GM12873 (cell line): ENCODE measurements around the gene FMNL1.
A peak's percentile ranks its signal among the peaks of the same experiment; 100 is the strongest.

Source experiments
- CTCF ChIP-seq: IDR thresholded peaks from 2 replicates; pipeline ENCODE4 v1.5.1; 2012; ENCODE audit warnings: low read depth, mild to moderate bottlenecking, moderate library complexity, low read length, control low read depth; ENCODE audit not compliant: insufficient read depth; ENCODE audit errors: missing control alignments

FMNL1 gene

GRCh38 chr17:45273551-45273957 is 51.9 kb downstream of the FMNL1 start:
- TF ChIP-seq CTCF, result no peak

GRCh38 chr17:45274033-45274432 is 52.3 kb downstream of the FMNL1 start:
- no peak for TF ChIP-seq CTCF

- no peak for TF ChIP-seq CTCF
Observed at GRCh38 chr17:45276031-45276430, 54.3 kb downstream of the FMNL1 start.

- TF ChIP-seq CTCF, result peak; percentile 85
Observed at GRCh38 chr17:45277216-45277849, 55.6 kb downstream of the FMNL1 start.

- TF ChIP-seq CTCF, result no peak
Observed at GRCh38 chr17:45277992-45278391, 56.3 kb downstream of the FMNL1 start.

- TF ChIP-seq CTCF, result no peak
Observed at GRCh38 chr17:45279898-45280297, 58.2 kb downstream of the FMNL1 start.

- TF ChIP-seq CTCF, result no peak
Observed at GRCh38 chr17:45282683-45283644, 61.3 kb downstream of the FMNL1 start.
